ENCODE data around the gene GINS2. TPM values are rescaled to one million over a fixed set of nuclear protein-coding genes. Genes with fewer than 3 reads are reported as not detected.

GINS2 gene
- polyA plus RNA-seq, 4 donors = 17.2 to 20.4 (median 17.9) TPM

DNA sequence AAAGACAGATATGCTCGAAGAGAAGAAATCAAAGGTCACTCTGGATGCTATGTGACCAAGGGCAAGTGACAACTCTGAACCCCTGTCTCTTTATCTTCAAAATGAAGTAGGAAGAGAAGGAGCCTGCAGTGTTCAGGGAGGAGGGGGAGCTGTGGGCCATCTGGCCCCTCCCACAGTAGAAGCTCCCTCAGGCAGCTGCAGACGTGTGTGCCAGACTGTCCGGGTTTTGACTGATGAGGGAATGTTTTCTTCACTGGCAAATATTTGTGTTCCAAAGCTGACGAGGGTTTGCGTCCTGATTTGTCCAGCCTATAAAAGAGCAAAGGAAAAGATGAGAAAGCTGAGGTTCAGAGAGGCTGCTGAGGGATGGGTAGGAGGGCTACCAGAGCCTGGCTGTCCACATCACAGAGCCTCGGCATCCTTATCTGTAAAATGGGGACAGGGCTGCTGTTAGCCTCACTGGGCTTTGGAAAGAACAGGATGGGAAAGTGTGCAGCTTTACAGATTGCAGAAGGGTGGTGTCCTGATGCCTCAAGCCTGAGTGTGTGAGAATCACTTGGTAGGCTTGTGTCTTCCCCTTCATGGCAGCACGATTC, 1.8 kb upstream of the GINS2 start:
- DNase-seq (ENCODE audit: low read depth in 4 of 4, low spot score in 2 of 4) = no peak

DNA sequence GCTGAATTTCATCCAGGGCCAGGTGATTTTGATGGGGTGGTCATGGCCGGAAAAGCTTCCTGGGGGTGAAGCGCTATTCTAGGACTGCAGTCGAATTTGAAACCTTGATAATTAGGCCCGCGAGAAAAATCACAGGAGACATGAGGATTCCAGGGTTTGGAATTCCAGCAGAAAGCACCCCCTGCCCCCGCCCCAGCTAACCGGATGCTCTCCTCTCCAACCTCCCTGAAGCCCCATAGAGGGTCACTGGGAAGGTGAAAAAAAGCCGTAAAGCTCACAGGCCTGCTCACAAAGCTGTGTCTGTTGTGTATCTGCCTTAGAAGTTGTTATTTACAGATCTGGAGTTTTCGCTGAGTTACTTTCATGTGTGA, 1.2 kb upstream of the GINS2 start:
- no peak for DNase-seq (ENCODE audit: low read depth in 4 of 4, low spot score in 2 of 4)

DNA sequence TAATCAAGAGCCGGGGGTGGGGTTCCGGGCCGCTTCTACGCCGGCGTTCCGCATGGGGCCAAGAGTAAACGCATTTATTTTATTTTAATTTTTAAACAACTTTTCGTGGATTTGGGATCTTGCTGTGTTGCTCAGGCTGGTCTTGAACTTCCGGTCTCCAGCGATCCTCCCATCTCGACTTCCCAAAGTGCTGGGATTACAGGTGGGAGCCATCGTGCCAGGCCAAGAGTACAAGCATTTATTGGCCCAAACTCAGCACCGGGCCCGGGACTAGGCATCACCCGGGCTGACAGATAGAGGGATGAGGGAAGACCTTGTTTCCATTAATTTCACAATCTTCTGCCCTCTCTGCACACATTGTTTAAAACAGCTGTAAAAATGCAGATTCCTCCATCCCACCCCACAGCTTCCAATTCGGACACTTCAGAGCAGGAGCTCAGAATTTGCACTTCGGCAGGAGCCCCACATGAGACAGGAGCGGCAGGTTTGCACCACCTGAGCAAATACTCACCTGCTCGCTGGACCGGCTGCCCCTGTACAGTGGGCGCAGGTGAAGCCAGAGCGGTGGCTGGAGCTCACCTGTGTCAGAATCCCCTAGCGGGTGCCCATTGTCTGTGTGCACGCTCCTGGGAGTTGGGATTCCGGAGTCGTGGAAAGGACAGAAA, 663 bp upstream of the GINS2 start:
- no peak for DNase-seq (ENCODE audit: low read depth in 4 of 4, low spot score in 2 of 4)

DNA sequence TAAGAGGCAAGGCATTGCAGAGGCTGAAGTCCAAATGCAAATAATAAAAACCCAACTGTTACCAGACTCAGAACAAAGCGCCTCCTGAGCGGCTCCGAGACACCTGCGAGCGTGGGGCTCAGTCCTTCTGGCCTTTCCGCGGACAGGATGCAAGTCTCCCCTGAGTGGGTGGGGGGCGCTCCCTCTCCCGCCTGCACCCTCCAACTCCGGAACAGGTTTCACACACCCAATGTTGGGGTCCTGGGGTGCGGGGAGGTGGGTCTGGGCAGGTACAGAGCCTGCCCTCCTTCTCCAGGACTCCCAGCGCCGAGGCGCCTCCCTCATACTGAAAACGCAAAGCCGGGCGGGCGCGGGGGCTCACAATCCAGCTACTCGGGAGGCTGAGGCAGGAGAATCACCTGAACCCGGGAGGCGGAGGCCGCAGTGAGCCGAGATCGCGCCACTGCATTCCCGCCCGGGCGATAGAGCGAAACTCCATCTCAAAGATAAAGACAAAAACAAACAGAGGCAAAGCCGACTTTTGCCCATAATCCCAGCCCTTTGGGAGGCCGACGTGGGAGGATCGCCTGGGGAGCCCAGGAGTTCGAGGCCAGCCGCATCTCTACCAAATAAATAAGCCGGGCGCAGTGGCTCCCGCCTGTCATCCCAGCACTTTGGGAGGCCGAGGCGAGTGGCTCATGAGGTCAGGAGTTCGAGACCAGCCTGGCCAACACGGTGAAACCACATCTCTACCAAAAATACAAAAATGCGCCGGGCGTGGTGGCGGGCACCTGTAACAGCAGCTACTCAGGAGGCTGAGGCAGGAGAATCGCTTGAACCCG, 893 bp downstream of the GINS2 start:
- DNase-seq (ENCODE audit: low read depth in 4 of 4, low spot score in 2 of 4) = no peak

DNA sequence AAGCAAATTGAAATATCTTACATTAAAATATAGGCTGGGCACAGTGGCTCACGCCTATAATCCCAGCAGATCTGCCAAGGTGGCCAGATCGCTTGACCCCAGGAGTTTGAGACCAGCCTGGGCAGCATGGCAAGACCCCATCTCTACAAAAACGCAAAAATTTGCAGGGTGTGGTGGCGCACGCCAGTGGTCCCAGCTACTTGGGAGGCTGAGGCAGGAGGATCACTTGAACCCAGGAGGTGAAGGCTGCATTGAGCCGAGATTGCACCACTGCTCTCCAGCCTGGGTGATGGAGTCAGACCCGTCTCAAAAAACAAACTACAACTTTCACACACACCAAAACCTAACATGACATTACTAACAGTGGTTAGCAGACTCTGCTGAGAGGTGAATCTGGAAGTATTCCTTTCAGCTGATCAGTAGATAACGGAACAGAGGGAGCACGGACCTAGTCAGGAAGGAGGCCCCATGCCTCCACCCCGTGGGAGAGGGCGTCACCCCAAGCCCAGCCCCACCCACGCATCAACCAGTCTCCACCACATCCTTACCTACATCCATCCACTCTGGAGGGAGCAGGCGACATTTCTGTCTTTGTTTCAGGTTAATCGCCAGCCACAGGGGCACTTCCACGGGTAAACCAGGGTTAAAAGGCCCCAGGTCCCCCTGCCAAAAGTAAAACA, 1.7 kb downstream of the GINS2 start:
- no peak for DNase-seq (ENCODE audit: low read depth in 4 of 4, low spot score in 2 of 4)

DNA sequence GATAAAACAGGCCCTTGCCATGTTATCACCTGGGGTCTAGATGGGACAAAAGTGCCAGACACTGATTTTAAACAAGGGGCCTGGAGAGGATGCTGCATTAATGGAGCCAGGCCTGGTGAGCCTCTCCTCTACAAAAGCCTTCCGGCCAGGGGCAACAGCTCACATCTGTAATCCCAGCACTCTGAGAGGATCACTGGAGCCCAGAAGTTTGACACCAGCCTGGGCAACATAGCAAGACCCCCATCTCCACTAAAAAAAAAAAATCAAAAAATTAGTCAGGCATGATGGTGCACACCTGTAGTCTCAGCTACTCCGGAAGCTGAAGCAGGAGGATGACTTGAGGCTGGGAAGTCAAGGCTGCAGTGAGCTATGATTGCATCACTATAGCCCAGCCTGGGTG, 3.5 kb downstream of the GINS2 start:
- no peak for DNase-seq (ENCODE audit: low read depth in 4 of 4, low spot score in 2 of 4)

DNA sequence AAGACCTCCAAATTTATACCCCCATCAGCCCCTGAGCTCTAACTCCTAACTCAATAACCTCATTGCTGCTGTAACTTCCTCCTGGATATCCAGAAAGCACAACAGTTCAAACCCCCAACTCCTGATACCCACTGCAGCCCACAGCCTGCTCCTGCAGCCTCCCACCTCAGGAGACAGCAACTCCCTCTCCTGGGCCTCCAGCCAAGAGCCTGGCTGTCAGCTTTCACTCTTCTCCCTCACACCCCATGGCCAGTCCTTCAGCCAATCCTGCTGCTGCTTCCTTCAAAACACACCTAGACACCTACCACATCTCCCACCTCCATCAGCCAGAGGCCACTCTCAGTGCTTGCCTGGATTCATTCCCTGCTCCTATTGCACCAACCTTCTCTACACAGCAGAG, 5.4 kb downstream of the GINS2 start:
- no peak for DNase-seq (ENCODE audit: low read depth in 4 of 4, low spot score in 2 of 4)

DNA sequence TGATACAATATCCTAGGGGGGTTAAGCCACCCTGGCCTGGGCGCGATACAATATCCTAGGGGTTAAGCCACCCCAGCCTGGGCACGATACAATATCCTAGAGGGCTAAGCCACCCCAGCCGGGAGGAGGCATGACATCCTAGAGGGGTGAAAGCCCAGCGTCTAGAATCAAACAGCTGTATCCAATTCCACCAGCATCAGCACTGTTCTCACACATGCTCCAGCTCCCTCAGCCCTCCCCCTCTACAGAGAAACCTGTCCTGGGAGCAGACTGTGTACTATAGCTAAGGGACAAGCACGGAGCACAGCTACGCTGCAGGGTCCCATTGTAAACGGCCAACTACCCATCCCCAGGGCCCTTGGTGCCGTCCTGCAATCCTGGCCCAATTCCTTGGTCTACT, 6.2 kb downstream of the GINS2 start:
- no peak for DNase-seq (ENCODE audit: low read depth in 4 of 4, low spot score in 2 of 4)

DNA sequence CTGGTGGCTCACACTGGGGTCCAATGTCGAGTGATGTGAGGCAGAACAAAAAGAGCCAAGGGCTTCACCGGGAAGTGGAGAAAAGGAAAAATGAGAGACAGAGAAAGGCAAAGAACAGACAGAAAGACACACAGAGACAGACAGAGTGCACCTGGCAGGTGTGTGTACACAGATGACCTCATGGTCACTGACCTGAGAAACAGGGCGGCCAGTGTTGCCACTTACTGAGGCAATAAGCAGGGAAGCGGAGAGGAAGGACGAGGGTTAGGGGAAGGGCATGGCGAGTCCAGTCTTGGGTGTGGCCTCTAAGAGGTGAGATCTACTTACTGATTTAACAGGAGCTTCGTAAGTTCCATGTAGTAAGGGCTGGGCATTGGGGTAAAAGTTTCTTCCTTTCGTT, 7.5 kb downstream of the GINS2 start:
- no peak for DNase-seq (ENCODE audit: low read depth in 4 of 4, low spot score in 2 of 4)

DNA sequence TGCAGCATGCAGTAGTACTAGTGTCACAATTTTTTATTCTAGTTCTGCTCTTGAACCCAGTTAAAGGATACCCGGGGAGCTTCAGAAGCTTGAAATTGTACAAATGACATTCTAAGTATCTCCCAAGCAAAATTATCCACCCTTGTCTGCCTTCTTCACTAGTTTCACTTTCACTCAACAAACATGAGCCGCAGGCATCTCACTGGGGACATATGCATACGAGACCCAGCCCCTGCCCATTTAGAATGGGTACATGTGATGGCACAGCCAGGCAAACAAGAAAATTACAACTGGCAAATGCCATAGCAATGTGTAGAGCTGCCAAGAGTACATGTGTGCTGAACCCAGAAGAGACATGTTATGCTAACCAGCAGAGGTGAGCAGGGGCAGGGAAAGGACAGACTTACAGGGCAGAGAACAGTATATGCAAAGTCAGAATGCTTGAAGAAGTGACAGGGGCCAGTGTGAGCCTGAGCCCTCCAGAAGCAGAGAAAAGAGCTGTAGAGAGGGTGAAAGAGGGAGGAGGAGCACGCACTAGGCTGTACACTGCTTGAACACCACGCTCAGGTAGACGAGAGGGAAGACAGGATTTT, 8.3 kb downstream of the GINS2 start:
- no peak for DNase-seq (ENCODE audit: low read depth in 4 of 4, low spot score in 2 of 4)

DNA sequence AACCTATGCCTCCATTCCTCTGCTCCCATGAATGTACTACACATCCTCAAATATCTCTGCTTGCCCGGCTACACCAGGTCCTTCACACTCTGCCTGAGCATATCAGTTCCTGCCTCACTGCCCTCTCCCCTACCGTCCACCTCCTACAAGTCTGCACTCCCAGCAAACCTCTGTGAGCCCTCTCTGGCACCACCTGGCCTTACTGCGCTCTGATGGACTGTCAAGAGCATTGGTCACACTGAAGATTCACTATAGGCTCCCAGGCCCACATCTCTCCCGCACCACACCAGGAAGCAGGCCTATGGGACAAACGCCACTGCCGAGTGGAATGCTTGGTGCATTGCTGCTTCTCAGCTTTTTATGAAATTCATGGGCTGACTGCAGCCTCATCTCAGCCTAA, 8.9 kb downstream of the GINS2 start:
- DNase-seq (ENCODE audit: low read depth in 4 of 4, low spot score in 2 of 4) = no peak

DNA sequence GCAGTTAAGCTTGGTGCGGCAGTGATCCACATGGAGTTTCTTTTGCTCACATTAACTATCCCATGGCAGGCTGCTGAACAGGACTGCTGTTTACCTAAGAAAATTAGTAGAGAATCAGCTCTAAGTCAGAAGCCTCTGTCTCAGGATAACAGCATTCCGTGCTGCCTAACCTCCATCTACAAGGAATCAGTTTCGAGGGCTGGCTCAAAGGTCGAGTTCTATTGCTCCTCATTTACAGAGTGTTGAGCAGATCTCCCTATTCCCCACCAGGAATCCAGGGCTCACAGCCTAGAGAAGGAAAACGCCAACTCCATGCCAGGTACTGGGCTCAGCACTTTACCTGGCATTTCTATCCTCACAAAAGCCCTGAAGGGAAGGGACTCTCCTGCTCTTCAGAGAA, 9.9 kb downstream of the GINS2 start:
- no peak for DNase-seq (ENCODE audit: low read depth in 4 of 4, low spot score in 2 of 4)

DNA sequence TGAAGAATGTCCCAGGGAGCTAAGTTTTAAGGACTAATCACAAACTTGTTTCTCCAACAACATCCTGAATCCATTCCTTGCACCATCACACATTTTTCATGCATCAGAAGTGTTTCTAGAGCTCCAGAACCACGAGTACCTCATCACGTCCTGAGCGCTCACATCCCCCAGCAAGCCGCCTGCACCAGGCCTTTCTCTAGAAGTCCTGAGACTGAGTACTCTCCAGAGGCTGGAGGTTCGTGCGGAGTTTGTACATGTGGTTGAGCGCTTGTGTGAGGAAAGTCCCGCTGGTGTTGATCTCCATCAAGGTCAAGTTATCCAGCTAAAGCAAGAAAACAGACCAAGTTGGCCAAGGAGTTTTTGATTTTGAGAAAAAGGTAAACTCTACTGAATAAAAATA, 10.7 kb downstream of the GINS2 start:
- no peak for DNase-seq (ENCODE audit: low read depth in 4 of 4, low spot score in 2 of 4)

DNA sequence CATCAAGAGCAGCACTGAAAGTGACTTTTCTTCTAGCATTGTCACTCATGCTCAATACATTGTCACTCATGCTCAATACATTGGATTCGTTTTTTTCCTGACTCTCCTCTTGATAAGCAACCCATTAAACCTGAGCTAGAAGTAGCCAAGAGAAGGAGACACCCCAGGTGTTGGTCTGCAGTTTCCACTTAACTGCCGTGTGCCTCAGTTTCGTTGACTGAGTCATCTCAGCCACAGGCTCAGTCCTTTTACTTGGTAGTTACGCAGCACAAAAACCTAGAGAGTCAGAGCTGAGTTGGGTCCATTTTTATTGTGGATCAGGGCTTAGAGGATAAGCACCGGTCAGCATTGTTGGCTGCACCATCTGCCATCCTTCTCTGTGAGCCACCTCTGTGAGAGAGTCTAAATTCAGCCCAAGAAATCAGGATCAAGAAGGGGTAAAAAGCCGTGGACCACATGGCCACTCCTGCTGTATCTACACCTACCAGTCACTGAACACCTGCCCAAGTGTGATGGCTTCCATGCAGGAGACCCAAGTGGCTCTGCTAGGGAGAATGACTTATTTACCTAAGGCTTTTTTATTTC, 11.3 kb downstream of the GINS2 start:
- no peak for DNase-seq (ENCODE audit: low read depth in 4 of 4, low spot score in 2 of 4)

DNA sequence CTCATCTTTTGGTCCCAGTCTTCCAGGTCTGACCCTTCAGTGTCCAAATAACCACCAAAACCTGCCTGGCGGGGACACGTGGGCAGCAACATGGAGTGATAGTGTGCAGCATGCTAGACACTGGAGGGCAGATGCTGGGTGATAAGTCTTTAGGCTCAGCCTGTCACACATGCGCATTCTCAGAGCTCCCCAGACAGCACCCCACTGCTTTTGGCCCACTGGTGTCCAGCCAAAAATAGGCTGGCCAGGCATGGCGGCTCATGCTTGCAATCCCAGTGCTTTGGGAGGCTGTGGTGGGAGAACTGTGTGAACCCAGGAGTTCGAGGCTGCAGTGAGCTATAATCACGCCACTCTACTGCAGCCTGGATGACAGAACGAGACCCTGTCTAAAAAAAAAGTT, 12.3 kb downstream of the GINS2 start:
- DNase-seq (ENCODE audit: low read depth in 4 of 4, low spot score in 2 of 4) = no peak

DNA sequence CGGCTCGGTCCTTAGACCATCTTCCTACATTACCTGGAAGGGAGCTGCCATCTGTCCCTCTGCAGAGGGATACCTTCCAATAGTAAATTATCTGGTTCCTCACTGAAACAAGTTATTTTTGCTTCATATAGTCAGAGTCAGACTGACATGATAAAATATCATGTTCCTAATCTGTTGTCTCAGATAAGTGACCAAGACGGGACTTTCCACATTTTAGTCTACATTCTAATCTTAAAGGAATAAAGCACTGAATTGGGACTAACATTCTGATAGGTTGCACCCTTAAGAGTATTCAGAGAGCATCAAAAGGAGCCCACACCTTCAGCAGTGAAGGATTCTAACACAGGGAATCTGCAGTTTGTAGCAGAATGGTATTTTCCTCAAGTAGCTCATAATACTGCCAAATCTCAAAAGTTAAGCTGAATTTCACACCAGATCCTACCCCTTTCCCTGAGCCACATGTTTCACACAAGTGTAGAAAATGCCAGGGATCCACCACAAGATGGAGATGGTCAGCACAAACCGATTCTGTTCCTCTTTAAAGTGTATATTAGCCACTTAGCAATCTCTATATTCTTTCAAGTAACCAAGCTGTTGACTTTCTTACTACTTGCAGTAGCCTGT, 13.4 kb downstream of the GINS2 start:
- DNase-seq (ENCODE audit: low read depth in 4 of 4, low spot score in 2 of 4) = no peak

DNA sequence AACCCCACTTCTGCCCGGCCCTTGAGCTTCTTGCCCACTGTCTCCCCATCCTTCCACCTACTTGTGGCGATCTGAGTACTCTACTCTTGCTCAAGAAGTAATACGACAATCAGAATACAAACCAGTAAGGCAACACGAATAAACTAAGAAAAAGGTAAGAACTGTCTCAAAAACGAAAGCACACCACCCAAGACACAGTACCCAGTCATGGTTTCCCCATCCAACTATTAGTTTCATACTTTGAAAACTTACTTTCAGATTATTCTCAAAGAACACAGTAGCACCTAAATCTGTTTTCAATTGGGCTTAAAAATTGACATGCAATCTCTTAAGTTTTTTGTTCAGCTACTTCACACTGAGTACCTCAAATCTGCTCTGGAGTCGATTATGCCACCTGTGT, 13.9 kb downstream of the GINS2 start:
- no peak for DNase-seq (ENCODE audit: low read depth in 4 of 4, low spot score in 2 of 4)

DNA sequence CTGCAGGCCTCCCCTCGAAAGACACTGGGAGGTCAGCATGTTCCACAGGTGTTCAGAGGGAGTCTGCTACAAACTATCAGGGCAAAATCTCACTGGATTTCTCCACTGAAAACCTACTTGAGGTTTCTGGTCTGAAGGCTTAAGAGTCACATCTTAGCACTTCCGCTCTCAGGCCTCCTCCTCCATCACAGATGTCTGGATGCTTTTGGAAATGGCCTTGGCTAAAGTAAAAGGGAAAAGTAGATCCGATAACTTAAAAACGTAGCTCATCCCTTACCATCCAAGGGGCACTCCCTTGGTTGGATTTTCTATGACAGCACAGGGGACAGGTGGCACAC, 14.4 kb downstream of the GINS2 start:
- no peak for DNase-seq (ENCODE audit: low read depth in 4 of 4, low spot score in 2 of 4)

DNA sequence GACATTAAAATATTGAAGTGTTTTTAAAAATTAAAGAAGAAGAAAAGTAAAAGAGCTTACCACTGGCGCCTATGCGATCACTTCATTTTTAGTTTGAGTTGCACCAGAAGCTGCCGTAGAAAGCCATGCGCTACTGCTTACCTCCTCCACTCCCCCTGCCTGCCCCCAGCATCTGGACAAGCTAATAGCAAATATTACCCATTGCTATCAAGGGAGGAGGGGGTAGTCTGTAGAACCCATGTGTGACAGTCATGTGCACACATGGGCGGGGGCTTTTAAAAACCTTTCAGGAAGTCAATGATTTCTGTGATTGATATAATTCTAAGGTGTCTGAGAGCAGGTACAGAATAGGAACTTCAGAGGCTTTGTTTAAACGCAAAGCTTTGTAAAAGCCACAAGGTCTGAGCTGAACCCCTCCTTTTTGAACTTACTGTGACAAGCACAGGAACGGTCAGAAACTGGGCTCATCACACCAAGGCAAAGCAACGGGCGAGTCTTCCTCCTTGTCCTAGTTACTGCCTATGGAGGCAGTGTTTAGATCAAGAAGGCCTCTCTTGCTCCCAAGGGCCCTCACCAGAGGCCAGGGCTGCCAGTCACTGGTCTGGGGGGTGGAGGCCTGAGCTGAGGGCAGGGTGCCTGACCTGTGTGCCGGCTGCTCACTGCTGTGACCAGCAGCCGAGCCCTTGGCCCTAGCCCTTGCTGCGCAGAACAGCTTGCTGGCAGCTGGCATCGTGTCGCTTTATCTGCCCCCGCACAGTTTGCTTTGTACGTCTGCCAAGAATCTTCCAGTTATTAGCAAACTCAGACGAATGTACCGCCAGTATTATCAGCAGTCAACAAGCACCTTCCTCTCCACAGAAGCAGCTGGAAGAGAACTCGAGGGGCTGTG, 15.0 kb downstream of the GINS2 start:
- no peak for DNase-seq (ENCODE audit: low read depth in 4 of 4, low spot score in 2 of 4)
